Measurements from ENCODE around the gene PRAC2.

GRCh38 chr17:48748718-48749566, 26.0 kb downstream of the PRAC2 start:
- TF ChIP-seq POLR2A (IDR thresholded peaks at IDR 0.05), result no peak
- TF ChIP-seq, protein P1, sequence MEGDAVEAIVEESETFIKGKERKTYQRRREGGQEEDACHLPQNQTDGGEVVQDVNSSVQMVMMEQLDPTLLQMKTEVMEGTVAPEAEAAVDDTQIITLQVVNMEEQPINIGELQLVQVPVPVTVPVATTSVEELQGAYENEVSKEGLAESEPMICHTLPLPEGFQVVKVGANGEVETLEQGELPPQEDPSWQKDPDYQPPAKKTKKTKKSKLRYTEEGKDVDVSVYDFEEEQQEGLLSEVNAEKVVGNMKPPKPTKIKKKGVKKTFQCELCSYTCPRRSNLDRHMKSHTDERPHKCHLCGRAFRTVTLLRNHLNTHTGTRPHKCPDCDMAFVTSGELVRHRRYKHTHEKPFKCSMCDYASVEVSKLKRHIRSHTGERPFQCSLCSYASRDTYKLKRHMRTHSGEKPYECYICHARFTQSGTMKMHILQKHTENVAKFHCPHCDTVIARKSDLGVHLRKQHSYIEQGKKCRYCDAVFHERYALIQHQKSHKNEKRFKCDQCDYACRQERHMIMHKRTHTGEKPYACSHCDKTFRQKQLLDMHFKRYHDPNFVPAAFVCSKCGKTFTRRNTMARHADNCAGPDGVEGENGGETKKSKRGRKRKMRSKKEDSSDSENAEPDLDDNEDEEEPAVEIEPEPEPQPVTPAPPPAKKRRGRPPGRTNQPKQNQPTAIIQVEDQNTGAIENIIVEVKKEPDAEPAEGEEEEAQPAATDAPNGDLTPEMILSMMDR (IDR thresholded peaks at IDR 0.05), result no peak
